ENCODE results near the gene GEMIN7.
"Not testable (repeated sequence)": the region's sequence is repeated elsewhere in the genome, so short reads cannot be mapped to it uniquely, and the experiment has no call there.

The GEMIN7 gene

DNA sequence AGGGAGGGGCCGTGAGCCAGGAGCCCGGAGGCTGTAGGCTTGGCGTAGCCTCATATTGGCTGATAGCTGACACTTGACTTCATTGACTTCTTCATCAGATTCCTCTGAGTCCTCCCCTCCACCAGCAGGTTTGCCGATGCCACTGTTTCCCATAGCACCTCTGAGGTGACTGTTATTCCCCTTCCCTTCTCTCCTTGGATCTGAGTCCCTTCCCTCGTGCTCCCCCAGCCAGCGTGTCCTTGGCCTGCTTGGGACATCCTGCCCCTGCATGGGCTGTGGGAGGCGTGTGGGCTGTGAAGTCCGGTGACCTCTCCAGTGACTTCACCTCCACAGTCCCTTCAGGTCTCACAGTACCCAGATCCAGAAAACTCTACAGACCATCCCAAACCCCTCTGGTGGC is 22.7 kb downstream of the GEMIN7 start:
- DNase-seq (ENCODE audit: low read depth): no peak
- H3K4me3 ChIP-seq (ENCODE audit: low read length): no peak overlapping the region
- TF ChIP-seq, protein P1, sequence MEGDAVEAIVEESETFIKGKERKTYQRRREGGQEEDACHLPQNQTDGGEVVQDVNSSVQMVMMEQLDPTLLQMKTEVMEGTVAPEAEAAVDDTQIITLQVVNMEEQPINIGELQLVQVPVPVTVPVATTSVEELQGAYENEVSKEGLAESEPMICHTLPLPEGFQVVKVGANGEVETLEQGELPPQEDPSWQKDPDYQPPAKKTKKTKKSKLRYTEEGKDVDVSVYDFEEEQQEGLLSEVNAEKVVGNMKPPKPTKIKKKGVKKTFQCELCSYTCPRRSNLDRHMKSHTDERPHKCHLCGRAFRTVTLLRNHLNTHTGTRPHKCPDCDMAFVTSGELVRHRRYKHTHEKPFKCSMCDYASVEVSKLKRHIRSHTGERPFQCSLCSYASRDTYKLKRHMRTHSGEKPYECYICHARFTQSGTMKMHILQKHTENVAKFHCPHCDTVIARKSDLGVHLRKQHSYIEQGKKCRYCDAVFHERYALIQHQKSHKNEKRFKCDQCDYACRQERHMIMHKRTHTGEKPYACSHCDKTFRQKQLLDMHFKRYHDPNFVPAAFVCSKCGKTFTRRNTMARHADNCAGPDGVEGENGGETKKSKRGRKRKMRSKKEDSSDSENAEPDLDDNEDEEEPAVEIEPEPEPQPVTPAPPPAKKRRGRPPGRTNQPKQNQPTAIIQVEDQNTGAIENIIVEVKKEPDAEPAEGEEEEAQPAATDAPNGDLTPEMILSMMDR (conservative IDR thresholded peaks at IDR 0.05; ENCODE audit: low read depth, low read length): no peak

DNA sequence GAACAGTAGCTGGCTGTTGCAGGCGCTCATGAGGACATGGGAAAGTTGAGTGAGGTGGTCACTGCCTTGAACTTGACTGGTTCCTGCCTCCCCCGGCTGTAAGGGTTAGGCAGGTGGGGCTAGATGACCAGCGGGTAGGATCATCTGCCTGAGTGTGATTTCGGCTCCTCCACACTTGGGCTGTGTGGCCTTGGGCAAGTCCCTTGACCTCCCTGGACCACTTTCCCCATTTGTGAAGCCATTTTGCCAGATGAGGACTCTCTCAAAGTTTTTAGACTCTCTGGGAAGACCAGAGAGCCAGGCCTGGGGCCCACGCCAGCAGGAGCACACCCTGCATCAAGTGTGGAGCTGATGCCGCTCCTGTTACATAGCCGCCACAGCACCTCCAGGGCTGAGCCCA is 23.4 kb downstream of the GEMIN7 start:
- TF ChIP-seq, protein P1 (conservative IDR thresholded peaks at IDR 0.05; ENCODE audit: low read depth, low read length): no peak
- DNase-seq (ENCODE audit: low read depth): no peak
- no peak overlapping the region for H3K4me3 ChIP-seq (ENCODE audit: low read length)

DNA sequence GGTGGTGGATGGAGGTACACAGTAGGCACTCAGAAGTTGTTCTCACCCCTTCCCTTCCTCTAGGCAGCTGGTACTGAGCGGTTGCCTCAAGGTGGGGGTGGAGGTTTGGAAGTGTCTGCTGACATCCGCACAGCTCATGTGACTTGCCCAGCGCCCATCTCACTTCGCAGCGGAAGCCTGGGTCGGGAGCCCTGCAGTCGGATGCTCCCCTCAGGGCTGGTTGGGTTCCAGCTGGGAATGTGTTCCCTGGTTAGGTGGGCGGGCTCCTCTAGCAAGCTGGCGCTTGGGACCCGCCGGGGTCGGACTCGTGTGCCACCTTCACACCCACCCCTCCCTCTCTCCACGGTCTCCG is 24.1 kb downstream of the GEMIN7 start:
- TF ChIP-seq, protein P1 (conservative IDR thresholded peaks at IDR 0.05; ENCODE audit: low read depth, low read length): no peak
- no peak for DNase-seq (ENCODE audit: low read depth)
- H3K4me3 ChIP-seq (ENCODE audit: low read length): peak overlapping the region; percentile 15

DNA sequence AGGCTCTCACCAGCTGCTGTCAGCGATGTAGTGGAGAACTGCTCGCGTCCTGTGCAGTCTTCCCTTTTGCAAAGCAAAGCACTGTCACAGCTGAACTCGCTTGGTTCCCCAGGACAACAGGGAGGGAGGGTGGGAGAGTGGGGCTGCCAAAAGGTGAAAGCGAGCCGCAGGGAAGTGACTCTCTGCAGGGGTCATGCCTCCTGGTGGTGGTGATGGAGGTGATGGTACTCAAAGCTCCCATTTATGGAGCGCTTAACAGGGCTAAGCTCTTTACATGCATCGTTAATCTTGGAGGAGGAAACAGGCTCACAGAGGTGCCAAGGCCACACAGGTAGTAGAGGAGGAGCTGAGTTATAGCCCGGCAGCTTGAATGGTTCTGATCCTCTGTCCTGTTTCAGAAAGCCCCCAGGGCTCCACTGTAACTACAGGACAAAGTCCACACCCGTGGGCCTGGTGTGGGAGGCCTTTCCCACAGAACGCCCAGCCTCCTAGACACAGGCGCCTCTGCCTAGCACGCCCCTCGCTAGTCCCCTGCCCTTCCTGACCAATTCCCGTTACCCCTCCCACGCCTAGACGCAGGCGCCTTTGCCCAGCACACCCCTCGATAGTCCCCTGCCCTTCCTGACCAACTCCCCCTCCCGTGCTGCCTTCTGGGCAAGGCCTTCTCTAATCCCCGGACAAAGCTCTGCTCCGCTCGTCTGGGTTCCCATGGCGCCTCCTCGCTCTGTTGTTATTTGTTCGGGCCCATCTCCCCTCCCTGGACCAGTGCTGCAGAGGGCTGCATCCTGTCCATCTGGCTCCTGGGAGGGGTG is 24.7 kb downstream of the GEMIN7 start:
- peak; percentile 86 for DNase-seq (ENCODE audit: low read depth)
- TF ChIP-seq, protein P1 (conservative IDR thresholded peaks at IDR 0.05; ENCODE audit: low read depth, low read length): peak; percentile 46
- H3K4me3 ChIP-seq (ENCODE audit: low read length): peak overlapping the region; percentile 15

DNA sequence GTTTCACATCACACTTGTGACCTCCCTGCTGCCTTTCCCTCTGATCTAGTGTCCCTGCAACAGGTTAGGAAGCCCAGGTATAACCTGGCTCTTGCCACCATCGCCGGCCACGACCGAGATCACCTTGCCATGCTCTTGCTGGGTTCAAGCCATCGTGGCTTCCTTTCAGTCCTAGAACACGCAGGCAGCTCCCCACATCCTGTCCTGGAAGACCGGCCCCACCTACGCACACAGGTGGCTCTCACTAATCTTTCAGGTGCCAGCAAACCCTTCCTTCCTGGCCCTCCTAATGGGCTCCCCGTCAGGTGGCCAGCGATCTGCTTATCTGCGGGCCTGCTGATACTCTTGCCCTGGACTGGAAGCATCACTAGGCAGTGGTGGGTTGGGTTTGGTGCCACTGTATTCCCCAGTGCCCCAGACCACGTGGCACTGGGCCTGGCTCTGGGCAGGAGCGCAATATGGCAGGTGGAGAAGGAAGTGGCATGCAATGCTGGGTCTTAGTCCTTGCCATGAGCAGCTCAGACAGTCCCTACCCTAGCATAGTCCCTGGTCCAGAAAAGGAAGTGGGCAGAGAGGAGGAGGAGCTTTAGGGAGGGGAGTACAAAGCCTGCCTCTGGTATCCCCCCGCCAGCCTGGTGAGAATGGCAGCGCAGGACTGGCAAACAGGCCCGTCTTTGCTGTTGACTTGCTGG is 25.7 kb downstream of the GEMIN7 start:
- no peak overlapping the region for H3K4me3 ChIP-seq (ENCODE audit: low read length)
- DNase-seq (ENCODE audit: low read depth): no peak
- TF ChIP-seq, protein P1 (conservative IDR thresholded peaks at IDR 0.05; ENCODE audit: low read depth, low read length): no peak

DNA sequence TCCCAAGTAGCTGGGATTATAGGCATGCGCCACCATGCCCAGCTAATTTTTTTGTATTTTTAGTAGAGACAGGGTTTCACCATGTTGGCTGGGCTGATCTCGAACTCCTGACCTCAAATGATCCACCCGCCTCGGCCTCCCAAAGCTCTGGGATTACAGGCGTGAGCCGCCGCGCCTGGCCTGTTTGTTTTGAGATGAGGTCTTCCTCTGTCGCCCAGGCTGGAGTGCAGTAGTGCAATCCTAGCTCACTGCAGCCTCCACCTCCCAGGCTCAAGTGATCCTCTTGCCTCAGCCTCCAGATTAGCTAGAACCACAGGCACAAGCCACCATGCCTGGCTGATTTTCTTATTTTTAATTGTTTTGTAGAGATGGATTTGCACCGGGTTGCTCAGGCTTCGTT is 27.3 kb downstream of the GEMIN7 start:
- DNase-seq (ENCODE audit: low read depth); H3K4me3 ChIP-seq (ENCODE audit: low read length): not testable (repeated sequence)

DNA sequence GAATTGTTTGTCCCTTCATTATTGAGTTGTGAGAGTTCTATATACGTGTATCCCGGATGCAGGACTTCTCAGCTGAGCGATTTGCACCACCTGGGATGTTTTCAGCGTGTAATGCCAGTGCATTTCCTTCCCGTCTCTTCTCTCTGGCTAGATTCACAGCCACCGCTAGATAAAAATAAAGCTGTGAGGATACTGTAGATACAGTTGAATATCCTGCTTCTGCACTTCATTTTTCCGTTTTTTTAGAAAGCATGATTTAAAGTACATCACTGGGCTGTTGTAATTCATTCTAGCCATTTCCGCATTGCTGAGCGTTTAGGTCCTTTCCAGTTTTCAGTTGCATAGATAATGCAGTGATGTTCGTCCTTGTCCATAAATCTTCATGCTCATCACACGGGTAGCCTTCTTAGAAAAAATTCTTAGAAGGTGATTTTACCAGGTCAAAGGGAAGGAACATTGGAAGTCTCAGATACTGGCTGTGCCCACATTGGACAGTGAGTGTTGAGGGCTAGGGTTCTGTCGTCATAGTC is 28.6 kb downstream of the GEMIN7 start:
- DNase-seq (ENCODE audit: low read depth): no peak
- H3K4me3 ChIP-seq (ENCODE audit: low read length): no peak overlapping the region
- TF ChIP-seq, protein P1 (conservative IDR thresholded peaks at IDR 0.05; ENCODE audit: low read depth, low read length): no peak
